GM18858 (cell line): Measurements from ENCODE around the gene RNF224.
"Not testable (repeated sequence)": the region's sequence is repeated elsewhere in the genome, so short reads cannot be mapped to it uniquely, and the experiment has no call there.

Experiments
- ATAC-seq: cut with Tn5 transposase; IDR thresholded peaks from one replicate; pipeline ENCODE4 v1.9.1; 2021; ENCODE audit not compliant: unreplicated experiment

Gene RNF224

DNA sequence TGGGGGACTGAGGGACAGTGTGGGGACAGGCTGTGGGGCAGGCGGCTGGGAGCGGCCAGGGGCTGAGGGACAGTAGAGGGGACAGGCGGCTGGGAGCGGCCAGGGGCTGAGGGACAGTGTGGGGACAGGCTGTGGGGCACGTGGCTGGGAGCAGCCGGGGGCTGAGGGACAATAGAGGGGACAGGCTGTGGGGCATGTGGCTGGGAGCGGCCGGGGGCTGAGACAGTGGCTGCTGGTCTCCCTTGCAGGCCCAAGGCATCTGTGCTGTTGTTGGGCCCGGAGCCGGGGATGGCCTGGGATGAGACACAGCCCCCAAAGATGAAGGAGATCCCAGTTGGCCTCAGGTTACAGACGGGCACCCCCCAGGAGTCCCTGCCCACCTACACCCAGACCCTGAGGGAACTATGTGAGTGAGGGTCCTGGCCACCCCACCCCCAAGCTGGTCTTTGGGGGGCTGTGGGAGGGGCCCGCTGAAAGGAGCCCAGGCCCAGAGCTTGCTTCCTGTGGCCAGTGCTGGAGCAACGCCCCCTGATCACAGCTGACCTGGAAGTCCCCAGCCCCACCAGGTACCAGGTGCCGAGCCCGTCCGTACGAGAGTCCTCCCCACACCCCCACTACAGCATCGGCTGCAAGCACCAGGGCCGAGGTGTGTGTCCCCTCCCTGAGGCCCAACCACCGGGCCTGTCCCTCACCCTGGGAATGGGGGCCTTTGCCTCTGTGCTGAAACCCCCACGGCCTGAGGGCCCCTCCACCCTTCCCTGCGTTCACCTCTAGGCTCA lies 24.4 kb downstream of the RNF224 start:
- no peak for ATAC-seq

DNA sequence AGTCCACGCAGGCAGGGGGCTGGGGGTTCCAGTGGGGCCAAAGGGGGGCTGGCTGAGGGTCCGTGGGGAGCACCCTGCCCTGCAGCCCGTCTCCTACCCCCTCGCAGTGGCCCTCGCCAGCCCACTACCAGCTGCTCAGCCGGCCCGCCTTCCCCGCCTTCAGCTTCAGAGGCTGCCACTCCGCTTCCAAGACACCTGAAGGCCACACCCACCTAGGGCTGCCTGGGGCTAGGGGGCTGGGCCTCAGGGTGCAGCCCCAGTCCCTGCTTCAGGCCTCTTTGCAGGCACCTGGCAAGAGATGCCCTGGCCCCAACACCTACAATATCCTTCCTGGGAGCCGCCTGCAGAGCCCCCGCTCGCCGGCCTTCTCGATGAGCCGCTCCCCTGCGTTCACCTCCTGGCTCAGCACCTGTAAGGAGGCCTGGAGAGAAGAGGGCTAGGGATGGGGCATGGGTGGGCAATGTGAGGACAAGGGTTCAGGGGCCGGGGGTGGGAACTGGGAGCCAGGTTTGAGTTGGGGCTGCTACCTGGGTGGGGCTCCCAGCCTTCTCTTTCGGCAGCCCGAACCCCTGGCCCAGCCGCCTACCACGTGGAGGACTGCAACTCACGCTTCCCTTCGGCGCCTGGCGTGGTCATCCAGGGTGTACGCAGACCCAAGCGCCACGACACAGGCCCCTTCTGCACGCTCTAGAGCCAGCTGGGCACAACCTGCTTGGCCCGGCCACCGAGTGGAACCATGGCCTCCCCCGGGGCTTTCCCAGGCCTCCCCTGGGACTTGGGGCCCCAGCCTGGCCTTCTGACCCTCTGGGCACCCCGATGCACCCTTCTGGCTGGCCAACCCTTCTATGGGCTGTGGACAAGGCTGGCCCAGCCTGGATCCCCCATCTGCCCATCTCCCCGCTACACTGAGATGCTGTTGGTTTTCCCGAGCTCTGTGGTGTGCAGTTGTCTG lies 25.5 kb downstream of the RNF224 start:
- no peak for ATAC-seq

DNA sequence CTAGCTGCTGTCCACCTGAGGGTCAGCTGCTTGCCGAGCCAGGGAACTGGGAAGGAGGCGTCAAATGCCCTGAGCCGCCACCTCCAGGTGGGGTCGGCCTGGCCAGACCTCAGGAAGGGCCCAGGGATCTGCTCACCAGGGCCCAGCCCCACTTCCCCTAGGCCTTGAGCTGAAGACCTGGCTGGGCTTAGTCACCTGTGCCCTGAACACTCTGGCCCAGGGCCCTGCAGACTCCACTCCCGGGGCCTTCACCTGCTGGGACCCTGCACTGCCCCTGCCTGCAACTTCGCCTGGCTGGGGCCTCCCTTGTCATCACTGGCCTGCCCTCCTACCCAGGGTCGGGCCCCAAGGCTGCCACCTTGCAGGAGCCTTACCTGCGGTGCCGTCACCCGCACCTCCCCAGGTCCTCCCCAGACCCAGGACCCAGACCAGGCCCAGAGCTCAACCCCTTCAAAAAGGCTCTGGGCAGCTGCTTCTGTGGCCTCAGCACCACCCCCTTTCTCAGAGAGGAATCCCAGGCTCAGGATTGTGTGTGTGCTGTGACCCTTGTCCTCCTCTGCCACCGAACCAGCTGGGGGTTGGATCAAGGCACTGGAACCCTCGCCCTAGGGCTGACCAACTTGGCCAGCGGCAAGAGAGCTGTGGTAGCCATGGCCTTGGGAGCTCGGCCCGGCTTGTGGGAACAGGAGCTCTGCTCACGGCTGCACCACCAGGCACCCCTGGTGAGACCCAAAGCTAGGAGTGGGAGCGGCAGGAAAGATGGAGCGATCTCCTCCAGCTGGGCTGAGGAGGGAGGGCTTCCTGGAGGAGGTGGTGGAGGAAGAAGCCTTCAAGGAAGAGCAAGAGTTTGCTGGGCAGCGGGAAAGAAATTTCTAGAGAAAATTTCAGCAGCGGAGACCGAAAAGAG lies 26.7 kb downstream of the RNF224 start:
- no peak for ATAC-seq

DNA sequence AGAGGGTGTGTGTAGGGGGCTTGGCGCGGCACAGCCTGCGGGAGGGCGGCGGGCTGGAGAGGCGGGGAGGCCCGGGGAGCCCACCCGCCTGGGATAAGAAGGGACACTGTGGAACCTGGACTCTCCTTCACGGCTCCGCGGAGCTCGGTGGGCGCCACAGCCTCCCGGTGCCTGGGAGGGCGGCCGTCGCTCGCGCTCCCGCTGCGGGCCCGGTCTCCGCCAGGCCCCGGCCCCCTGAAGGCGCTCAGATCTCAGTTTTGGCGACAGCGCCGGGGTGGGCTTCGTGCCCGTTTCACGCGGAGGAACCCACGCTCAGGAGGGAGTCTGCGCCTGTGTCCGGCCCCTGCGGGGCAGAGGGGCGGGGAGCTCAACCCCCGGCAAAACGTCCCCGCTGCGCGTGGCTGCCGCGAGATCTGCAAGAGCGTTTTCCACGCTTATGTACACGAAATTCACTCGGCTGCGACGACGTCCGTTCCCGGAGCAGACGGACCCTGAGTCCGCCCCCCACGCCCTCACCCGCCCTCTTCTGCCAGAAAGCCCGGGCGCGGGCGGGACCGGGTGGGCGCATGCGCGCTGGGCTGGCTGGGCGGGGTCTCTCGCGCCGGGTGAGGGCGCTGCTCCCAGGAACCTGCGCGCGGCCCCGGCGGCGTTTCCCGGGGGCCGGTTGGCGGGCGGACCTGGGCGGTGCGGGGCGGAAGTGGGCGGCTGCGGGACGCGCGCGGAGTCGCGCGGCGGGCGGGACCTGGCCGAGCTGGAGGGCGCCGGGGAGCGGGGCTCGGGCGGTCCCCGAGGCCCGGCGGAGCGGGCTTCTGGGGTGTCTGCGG lies 27.5 kb downstream of the RNF224 start, which contains the start of gene NELFB:
TSS of gene NELFB (plus strand) at position 704 of the 824 bp plus-strand sequence.
- peak; percentile 44 for ATAC-seq

GRCh38 chr9:137255448-137256114 lies 28.3 kb downstream of the RNF224 start:
- peak; percentile 31 for ATAC-seq

DNA sequence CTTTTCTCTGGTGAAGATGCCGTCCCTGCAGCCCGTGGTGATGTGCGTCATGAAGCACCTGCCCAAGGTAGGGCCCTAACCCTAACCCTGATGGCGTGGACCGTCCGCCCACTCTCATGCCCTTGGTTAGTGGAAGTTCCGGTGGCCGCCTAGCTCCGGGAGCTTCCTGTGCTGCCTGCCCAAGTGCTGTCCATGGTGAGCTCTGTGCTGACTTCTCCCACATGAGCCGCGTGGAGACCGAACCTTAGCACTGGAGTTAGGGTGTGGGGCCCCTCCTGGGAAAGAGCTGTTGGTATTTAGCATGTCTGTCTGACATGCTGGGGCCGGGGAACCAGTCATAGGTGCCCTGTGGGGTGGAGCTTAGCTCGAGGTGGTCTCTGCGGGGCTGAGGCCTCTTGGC lies 29.1 kb downstream of the RNF224 start:
- no peak for ATAC-seq

DNA sequence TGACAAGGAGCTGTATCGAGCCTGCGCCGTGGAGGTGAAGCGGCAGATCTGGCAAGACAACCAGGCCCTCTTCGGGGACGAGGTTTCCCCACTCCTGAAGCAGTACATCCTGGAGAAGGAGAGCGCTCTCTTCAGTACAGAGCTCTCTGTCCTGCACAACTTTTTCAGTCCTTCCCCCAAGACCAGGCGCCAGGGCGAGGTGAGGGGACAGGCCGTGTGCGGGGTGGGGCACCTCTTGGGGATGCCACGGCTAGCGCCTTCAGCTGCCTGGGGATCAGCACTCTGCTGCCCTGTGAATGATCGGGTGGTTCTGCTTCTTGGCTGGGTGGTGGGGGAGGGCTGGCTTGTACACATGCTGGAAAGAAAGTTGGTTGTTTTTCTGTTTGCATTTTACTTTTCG lies 29.6 kb downstream of the RNF224 start:
- no peak for ATAC-seq

DNA sequence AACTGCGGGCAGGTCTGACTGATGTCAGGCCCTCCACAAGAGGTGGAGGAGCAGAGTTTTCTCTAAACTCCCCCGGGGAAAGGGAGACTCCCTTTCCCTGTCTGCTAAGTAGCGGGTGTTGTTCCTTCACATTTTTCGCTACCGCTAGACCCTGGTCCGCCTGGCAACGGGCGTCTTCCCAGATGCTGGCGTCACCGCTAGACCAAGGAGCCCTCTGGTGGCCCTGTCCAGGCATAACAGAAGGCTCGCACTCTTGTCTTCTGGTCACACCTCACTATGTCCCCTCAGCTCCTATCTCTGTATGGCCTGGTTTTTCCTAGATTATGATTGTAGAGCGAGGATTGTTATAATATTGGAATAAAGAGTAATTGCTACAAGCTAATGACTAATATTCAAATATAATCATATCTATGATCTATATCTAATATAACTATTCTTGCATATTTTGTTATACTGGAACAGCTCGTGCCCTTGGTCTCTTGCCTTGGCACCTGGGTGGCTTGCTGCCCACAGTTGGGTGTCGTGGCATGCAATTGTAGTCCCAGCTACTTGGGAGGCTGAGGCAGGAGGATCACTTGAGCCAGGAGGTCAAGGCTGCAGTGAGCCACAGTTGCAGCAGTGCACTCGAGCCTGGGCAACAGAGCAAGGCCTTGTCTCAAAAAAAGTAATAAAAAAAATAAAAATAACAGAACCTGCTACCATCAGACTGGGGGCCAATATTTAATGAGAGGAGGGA lies 35.0 kb downstream of the RNF224 start:
- ATAC-seq = not testable (repeated sequence)

- ATAC-seq = no peak
These were observed 35.6 kb downstream of the RNF224 start for GRCh38 chr9:137262909-137263285.

DNA sequence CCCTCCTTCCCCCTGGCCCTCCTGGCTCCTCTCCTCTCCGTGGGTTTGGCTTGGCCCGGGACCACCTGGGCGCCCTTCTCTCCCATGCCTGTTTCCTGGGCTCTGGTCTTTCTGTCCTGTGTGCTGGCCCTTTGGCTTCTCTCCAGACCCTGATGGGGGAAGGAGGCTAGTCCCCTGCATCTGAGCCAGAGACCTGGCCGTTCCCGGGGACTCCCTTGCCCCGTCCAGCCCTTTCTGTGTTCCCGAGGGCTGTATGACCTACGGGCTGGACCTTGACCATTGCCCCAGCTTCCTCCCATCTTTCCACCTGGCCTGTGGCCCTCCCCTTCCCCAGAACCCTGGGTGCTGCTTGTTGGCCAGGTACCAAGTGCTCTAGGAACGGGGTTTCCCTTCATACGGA lies 36.2 kb downstream of the RNF224 start:
- no peak for ATAC-seq

DNA sequence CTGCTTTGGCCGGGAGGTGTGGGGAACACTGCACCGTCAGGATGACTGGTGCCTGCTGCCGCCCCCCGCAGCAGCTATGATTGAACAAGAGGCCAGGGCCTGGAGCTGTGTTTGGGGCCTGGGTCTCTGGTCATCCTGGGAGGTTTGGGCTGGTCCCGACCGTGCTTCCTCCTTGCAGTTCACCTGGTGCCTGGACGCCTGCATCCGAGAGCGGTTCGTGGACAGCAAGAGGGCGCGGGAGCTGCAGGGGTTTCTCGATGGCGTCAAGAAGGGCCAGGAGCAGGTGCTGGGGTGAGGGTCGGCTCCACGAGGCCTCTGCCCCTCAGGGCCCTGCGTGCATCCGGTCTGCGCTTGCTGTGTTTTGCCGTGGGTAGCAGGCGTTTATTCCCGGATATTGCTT lies 36.8 kb downstream of the RNF224 start:
- ATAC-seq = no peak

DNA sequence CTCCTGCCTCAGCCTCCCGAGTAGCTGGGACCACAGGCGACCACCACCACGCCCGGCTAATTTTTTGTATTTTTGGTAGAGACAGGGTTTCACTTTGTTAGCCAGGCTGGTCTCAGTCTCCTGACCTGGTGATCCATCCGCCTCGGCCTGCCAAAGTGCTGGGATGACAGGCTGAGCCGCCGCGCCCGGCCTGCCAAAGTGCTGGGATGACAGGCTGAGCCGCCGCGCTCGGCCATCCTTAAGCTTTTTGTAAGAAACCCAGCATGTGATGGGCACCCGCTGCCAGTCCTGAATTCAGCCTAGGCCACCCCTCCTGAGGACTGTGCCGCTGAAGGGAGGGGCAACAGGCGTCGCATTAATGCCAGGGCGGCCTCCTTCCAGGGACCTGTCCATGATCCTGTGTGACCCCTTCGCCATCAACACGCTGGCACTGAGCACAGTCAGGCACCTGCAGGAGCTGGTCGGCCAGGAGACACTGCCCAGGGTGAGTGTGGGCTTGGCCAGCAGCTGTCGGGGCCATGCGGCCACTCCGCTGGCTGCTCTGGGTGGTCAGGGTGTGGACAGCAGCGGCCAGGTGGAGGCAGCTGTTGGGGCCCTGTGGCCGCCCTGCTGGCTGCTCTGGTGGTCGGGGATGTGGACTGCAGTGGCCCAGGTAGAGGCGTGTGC lies 38.3 kb downstream of the RNF224 start:
- no peak for ATAC-seq

DNA sequence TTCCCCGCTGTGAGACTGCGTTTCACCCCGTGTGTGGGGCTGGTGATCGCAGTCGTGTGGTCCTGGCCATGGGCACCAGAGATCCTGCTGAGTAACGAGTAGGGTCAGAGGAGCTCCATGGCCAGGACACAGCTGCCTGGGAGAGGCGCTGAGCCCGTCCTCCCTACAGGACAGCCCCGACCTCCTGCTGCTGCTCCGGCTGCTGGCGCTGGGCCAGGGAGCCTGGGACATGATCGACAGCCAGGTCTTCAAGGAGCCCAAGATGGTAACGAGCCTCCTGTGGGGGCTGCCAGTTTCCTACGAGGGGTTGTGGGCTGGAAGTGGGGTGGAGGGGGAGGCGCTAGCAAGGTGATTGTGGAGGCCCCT lies 38.8 kb downstream of the RNF224 start:
- ATAC-seq = no peak

DNA sequence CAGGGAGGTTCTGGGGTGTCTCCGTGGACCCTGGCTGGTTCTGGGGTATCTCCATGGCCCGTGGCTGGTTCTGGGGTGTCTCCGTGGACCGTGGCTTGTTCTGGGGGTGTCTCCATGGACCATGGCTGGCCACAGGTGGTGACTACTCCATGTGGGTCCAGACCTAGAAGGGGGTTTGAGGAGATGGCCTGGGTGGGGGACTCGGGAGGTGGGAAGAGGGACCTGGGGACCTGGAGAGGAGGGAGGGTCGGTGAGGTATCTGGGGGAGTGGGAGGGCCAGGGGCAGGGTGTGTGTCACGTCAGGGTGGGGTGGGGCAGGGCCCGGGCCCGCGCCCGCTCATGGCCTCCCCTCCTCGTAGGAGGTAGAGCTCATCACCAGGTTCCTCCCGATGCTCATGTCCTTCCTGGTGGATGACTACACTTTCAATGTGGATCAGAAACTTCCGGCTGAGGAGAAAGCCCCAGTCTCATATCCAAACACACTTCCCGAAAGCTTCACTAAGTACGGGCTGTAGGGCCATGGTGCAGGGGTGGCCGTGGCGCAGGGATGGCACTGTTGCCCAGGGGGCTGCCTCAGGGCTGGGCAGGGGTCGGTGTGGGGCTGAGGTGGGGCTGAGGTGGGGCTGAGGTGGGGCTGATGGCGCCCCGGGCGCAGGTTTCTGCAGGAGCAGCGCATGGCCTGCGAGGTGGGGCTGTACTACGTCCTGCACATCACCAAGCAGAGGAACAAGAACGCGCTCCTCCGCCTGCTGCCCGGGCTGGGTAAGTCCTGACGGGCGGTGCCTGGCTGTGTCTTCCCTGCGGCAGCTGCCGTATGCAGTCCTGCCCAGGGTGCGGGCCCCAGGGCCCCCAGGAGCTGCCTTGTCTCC lies 39.5 kb downstream of the RNF224 start:
- no peak for ATAC-seq

DNA sequence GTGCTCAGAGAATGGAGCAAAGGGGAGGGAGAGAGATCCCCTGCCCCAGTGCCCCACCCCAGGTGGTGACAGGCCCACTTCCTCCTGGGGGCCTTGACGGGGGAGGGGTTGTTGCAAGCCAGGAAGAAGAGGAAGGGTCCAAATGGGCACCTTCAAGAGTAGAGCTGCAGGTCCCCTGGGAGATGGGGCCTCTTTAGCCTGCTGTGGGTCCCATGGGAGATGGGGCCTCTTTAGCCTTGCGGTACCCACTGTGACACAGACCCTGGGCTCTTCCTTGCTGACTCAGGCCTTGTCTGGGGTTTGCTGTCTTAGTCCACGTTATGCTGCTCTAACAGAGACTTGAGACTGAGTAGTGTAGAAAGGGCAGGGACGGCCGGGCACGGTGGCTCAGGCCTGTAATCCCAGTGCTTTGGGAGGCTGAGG lies 40.6 kb downstream of the RNF224 start:
- no peak for ATAC-seq

DNA sequence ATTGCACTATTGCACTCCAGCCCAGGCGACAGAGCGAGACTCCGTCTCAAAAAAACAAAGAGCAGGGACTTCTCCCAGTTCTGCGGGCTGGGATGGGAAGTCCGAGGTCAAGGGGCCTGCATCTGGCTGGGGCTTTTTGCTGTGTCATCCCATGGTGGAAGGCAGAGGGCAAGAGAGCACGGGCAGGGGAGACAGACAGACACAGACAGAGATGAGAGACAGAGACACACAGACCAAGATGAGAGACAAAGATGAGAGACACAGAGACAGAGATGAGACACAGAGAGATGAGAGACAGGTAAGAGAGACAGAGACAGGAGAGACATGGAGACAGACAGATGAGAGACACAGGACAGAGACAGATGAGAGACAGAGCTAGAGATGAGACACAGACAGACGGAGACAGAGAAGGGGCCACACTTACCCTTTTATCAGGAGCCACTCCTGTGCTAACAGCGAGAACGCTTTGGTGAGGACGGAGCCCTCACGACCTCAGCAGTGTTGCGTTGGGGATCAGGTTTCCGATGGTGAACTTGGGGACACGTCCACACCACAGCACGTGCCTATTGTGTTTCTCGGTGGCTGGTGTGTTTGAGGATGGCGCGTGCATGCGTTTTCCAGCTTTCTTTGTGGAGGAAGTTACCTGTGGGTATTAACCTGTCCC lies 41.4 kb downstream of the RNF224 start:
- no peak for ATAC-seq

DNA sequence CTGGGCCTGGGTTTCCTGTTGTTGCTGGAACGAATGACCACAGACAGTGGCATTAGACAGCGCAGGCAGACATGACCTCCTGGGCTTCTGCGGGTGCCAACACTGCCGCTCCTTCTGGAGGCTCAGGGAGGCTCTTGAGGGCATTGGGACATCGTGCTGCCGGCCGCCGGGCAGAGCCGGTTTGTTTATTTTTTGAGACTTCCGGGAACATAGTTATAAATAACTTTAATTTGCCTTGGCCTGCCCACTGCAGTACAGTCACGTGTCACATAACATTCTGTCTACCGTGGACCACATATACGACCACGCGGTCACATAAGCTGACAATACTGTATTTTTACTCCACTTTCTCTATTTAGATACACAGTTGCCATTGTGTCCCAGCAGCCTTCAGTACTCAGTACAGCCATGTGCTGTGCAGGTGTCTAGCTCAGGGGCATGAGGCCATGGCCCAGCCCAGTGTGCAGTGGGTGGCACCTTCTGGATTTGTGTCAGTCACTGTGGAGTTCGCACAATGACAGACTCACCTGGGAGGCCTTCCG lies 42.0 kb downstream of the RNF224 start:
- no peak for ATAC-seq
